Spleen (tissue), 7 donors: ENCODE measurements around the gene HJURP.

Experiments used
- POLR2A ChIP-seq, 3 donors: fragments of 450-650 bp; IDR thresholded peaks; one replicate each; pipeline ENCODE4 v1.5.1; 2017; ENCODE audit warnings: antibody characterized with exemption in 3 of 3, mild to moderate bottlenecking in 1 of 3
- POLR2AphosphoS5 ChIP-seq, 3 donors: sonication (generic); formaldehyde crosslinking; IDR thresholded peaks; one replicate each; pipeline ENCODE4 v1.5.1; 2017; ENCODE audit warnings: antibody characterized with exemption in 3 of 3
- TF ChIP-seq, protein P1 (sequence below), 11 experiments: fragments of 200-600 bp in 7 of 11; fragments of 450-650 bp in 4 of 11; sonication (generic) in 4 of 11; IDR thresholded peaks in 8 of 11; conservative IDR thresholded peaks in 3 of 11; 1 replicate in 7 of 11; 2 replicates in 4 of 11; pipeline versions ENCODE4 v1.4.0 to v1.8.0; 2016 to 2021; ENCODE audit warnings: antibody characterized with exemption in 11 of 11, inconsistent platforms in 4 of 11, mild to moderate bottlenecking in 1 of 11
- donor health status: DM: no; HTN: no; CAD: no; lungs with moderate emphysema.
- donor health status: DM: no; HTN: no; CAD: no.
- donor health status: DM: no; HTN: no; CAD: no.

DNA sequence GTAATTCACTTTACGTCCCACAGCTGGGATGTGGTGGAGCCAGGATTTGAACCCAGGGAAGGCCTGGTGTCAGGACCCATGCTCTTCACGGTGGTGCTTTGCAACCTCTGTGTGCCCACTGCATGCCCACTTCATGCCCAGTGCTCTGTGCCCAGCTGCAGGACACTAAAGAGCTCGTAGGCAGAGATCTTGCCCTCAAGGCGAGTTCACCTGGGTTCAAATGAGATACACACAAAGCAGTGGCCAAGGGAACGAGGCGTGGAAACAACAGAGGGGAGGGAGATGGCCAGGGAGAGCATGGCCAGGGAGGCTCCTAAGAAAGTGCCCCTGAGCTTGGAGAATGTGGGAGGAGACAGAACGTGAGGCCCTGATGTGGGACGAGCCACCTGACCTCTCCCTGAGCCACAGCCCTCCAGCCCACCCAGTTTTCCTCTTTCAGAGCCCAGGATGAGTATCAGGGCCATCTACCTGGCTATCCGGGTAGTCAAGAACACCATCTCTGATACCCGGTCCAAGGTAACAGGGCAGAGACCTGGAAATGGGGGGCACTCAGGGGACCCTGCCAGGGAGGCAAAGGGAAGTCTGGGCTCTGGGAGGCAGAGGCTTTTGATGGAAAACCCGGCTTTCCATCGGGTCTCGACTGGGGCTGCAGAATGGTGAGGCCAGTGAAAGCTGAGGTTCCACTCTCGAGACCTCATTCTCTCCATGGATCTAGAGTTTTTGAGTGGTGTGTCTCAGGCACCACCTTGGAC lies 55.8 kb downstream of the HJURP start:
- TF ChIP-seq, protein P1, sequence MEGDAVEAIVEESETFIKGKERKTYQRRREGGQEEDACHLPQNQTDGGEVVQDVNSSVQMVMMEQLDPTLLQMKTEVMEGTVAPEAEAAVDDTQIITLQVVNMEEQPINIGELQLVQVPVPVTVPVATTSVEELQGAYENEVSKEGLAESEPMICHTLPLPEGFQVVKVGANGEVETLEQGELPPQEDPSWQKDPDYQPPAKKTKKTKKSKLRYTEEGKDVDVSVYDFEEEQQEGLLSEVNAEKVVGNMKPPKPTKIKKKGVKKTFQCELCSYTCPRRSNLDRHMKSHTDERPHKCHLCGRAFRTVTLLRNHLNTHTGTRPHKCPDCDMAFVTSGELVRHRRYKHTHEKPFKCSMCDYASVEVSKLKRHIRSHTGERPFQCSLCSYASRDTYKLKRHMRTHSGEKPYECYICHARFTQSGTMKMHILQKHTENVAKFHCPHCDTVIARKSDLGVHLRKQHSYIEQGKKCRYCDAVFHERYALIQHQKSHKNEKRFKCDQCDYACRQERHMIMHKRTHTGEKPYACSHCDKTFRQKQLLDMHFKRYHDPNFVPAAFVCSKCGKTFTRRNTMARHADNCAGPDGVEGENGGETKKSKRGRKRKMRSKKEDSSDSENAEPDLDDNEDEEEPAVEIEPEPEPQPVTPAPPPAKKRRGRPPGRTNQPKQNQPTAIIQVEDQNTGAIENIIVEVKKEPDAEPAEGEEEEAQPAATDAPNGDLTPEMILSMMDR (IDR thresholded peaks at IDR 0.05 in 8 of 11, conservative IDR thresholded peaks at IDR 0.05 in 3 of 11) = no peak
- TF ChIP-seq POLR2A (IDR thresholded peaks at IDR 0.05) (no peak), POLR2AphosphoS5 (IDR thresholded peaks at IDR 0.05) (no peak)
